HEK293T (cell line): ENCODE data around the gene ITFG2.

ENCODE experiments used
- CTCF ChIA-PET: fragments of 350-600 bp; formaldehyde crosslinking; extraction: SDS; loops from one replicate; lab custom pipeline; 2021; ENCODE audit warnings: antibody characterized with exemption, inconsistent platforms; lab: Yijun Ruan, JAX
- POLR2A ChIA-PET: fragments of 350-600 bp; formaldehyde crosslinking; extraction: SDS; loops from one replicate; lab custom pipeline; 2020; ENCODE audit warnings: antibody characterized with exemption, inconsistent platforms; lab: Yijun Ruan, JAX
- DNase-seq: peaks from one replicate; pipeline ENCODE4 v3.0.0; 2012; ENCODE audit warnings: mixed read lengths; ENCODE audit errors: extremely low spot score
- ARNT ChIP-seq: fragments of 450-650 bp; IDR thresholded peaks from 2 replicates; pipeline ENCODE4 v1.6.1; 2017; ENCODE audit warnings: mild to moderate bottlenecking
- BHLHE40 ChIP-seq: fragments of 450-650 bp; IDR thresholded peaks from 2 replicates; pipeline ENCODE4 v1.6.1; 2016; ENCODE audit warnings: mild to moderate bottlenecking, moderate library complexity, borderline replicate concordance
- CTBP1 ChIP-seq: fragments of 450-650 bp; IDR thresholded peaks from 2 replicates; pipeline ENCODE4 v1.6.1; 2016; ENCODE audit warnings: borderline replicate concordance
- ELF4 ChIP-seq: fragments of 450-650 bp; IDR thresholded peaks from 2 replicates; pipeline ENCODE4 v1.6.1; 2017; ENCODE audit warnings: antibody characterized with exemption
- FOXA1 ChIP-seq: fragments of 450-650 bp; IDR thresholded peaks from 2 replicates; pipeline ENCODE4 v1.6.1; 2016; ENCODE audit warnings: mild to moderate bottlenecking
- FOXK2 ChIP-seq: fragments of 450-650 bp; IDR thresholded peaks from 2 replicates; pipeline ENCODE4 v1.6.1; 2016; ENCODE audit warnings: mild to moderate bottlenecking
- FOXM1 ChIP-seq: fragments of 450-650 bp; IDR thresholded peaks from 2 replicates; pipeline ENCODE4 v1.6.1; 2017; ENCODE audit warnings: mild to moderate bottlenecking, borderline replicate concordance
- HDGF ChIP-seq: fragments of 450-650 bp; IDR thresholded peaks from 2 replicates; pipeline ENCODE4 v1.6.1; 2017; ENCODE audit warnings: antibody characterized with exemption, borderline replicate concordance
- L3MBTL2 ChIP-seq: fragments of 450-650 bp; conservative IDR thresholded peaks from 2 replicates; pipeline ENCODE4 v1.6.1; 2016; ENCODE audit warnings: mild to moderate bottlenecking
- LEF1 ChIP-seq: fragments of 450-650 bp; IDR thresholded peaks from 2 replicates; pipeline ENCODE4 v1.6.1; 2017; ENCODE audit warnings: mild to moderate bottlenecking, borderline replicate concordance
- NFRKB ChIP-seq: fragments of 450-650 bp; IDR thresholded peaks from 2 replicates; pipeline ENCODE4 v1.6.1; 2016; ENCODE audit warnings: mild to moderate bottlenecking, moderate library complexity
- PKNOX1 ChIP-seq: fragments of 450-650 bp; IDR thresholded peaks from 2 replicates; pipeline ENCODE4 v1.6.1; 2016
- SP1 ChIP-seq: fragments of 450-650 bp; IDR thresholded peaks from 2 replicates; pipeline ENCODE4 v1.6.1; 2017
- SUZ12 ChIP-seq: fragments of 450-650 bp; IDR thresholded peaks from 2 replicates; pipeline ENCODE4 v1.6.1; 2016; ENCODE audit warnings: mild to moderate bottlenecking
- TARDBP ChIP-seq: fragments of 450-650 bp; IDR thresholded peaks from 2 replicates; pipeline ENCODE4 v1.6.1; 2016
- ZNF384 ChIP-seq: fragments of 450-650 bp; IDR thresholded peaks from 2 replicates; pipeline ENCODE4 v1.6.1; 2016

ITFG2 gene

GRCh38 chr12:2825132-2825531, 12.7 kb downstream of the ITFG2 start:
- no peak for DNase-seq
- TF ChIP-seq ZNF384 (no peak), LEF1 (no peak)
- ChIA-PET POLR2A (no interaction called here), CTCF (no interaction called here)

- CTCF ChIA-PET: no interaction called here
- DNase-seq: no peak
- TF ChIP-seq TARDBP: no peak
- TF ChIP-seq ELF4: no peak
- TF ChIP-seq SP1: no peak
- no peak for TF ChIP-seq NFRKB
- TF ChIP-seq LEF1: no peak
- POLR2A ChIA-PET: no interaction called here
Observed at GRCh38 chr12:2826036-2826435, 13.6 kb downstream of the ITFG2 start.

- POLR2A ChIA-PET: no interaction called here
Observed at GRCh38 chr12:2826721-2827515, 14.4 kb downstream of the ITFG2 start.

GRCh38 chr12:2829275-2829674, 16.8 kb downstream of the ITFG2 start:
- POLR2A ChIA-PET: no interaction called here
- no peak for DNase-seq
- no peak for TF ChIP-seq ZNF384
- no peak for TF ChIP-seq SUZ12
- no peak for TF ChIP-seq HDGF
- TF ChIP-seq BHLHE40: no peak
- TF ChIP-seq FOXM1: no peak
- TF ChIP-seq TARDBP: no peak
- CTCF ChIA-PET: interaction anchor here (0.6 kb wide), 1 partner anchor 628 kb away, joined by 5 read pairs; no protein-coding TSS in a partner anchor

More at GRCh38 chr12:2826721-2827515, 14.4 kb downstream of the ITFG2 start:
- CTCF ChIA-PET: interaction anchor here (0.6 kb wide), 1 partner anchor 216 kb away, joined by 3 read pairs; no protein-coding TSS in a partner anchor
- no peak for DNase-seq
- no peak for TF ChIP-seq LEF1
- no peak for TF ChIP-seq SUZ12
- no peak for TF ChIP-seq FOXK2
- no peak for TF ChIP-seq FOXM1
- no peak for TF ChIP-seq CTBP1
- no peak for TF ChIP-seq FOXA1
- TF ChIP-seq NFRKB: no peak
- TF ChIP-seq ZNF384: no peak
- no peak for TF ChIP-seq HDGF
- TF ChIP-seq ELF4: no peak
- TF ChIP-seq BHLHE40: no peak
- TF ChIP-seq TARDBP: no peak
- TF ChIP-seq L3MBTL2: no peak

- POLR2A ChIA-PET: no interaction called here
- CTCF ChIA-PET: interaction anchor here (0.9 kb wide), 1 partner anchor 21 kb away, joined by 5 read pairs; no protein-coding TSS in a partner anchor
- TF ChIP-seq SUZ12: no peak
- TF ChIP-seq TARDBP: no peak
- no peak for TF ChIP-seq PKNOX1
- TF ChIP-seq FOXM1: no peak
- DNase-seq: no peak
Observed at GRCh38 chr12:2832550-2833127, 20.2 kb downstream of the ITFG2 start.

GRCh38 chr12:2833327-2833726, 20.9 kb downstream of the ITFG2 start:
- POLR2A ChIA-PET: no interaction called here
- DNase-seq: no peak
- TF ChIP-seq LEF1: no peak
- no peak for TF ChIP-seq ZNF384
- TF ChIP-seq PKNOX1: no peak
- TF ChIP-seq BHLHE40: no peak
- TF ChIP-seq NFRKB: no peak
- no peak for TF ChIP-seq ARNT
- TF ChIP-seq CTBP1: no peak
- TF ChIP-seq TARDBP: no peak
- TF ChIP-seq FOXK2: no peak
- no peak for TF ChIP-seq L3MBTL2
- TF ChIP-seq SP1: no peak
- no peak for TF ChIP-seq SUZ12
- no peak for TF ChIP-seq FOXM1
- TF ChIP-seq FOXA1: no peak
- no peak for TF ChIP-seq ELF4
- no peak for TF ChIP-seq HDGF

GRCh38 chr12:2833810-2834209, 21.3 kb downstream of the ITFG2 start:
- TF ChIP-seq SUZ12: no peak
- TF ChIP-seq FOXA1: no peak
- DNase-seq: no peak
- ChIA-PET POLR2A (interaction anchor here (2.1 kb wide), 1 partner anchor 20 kb away, joined by 6 read pairs; no protein-coding TSS in a partner anchor), CTCF (interaction anchor here (1.1 kb wide), 2 partner anchors 11 to 20 kb away, joined by 4 to 6 read pairs; no protein-coding TSS in a partner anchor)

More at GRCh38 chr12:2833327-2833726, 20.9 kb downstream of the ITFG2 start:
- CTCF ChIA-PET: interaction anchor here (1.1 kb wide), 1 partner anchor 12 kb away, joined by 6 read pairs; no protein-coding TSS in a partner anchor
